ENCODE results near the gene ELK3.
"Not testable (repeated sequence)": the region's sequence is repeated elsewhere in the genome, so short reads cannot be mapped to it uniquely, and the experiment has no call there.

- not testable (repeated sequence) for TF ChIP-seq TCF7L2 (IDR thresholded peaks at IDR 0.05; ENCODE audit: borderline replicate concordance, low read depth, low read length); SP2 (tag by site-specific recombination; IDR thresholded peaks at IDR 0.05); REST (tag by site-specific recombination; IDR thresholded peaks at IDR 0.05); SETDB1 (IDR thresholded peaks at IDR 0.05; ENCODE audit: insufficient read length, low read length); CTCF (tag by site-specific recombination; IDR thresholded peaks at IDR 0.05); ZNF747 (tag by site-specific recombination; IDR thresholded peaks at IDR 0.05); TRIM28 (IDR thresholded peaks at IDR 0.05; ENCODE audit: borderline replicate concordance, low read length); ZNF777 (tag by site-specific recombination; IDR thresholded peaks at IDR 0.05; ENCODE audit: borderline replicate concordance); ZNF274 (IDR thresholded peaks at IDR 0.05; ENCODE audit: low read length); ZNF274 (tag by site-specific recombination; IDR thresholded peaks at IDR 0.05; ENCODE audit: borderline replicate concordance); MYNN (tag by site-specific recombination; IDR thresholded peaks at IDR 0.05; ENCODE audit: borderline replicate concordance); KLF16 (tag by site-specific recombination; IDR thresholded peaks at IDR 0.05); ZNF510 (tag by site-specific recombination; IDR thresholded peaks at IDR 0.05; ENCODE audit: insufficient replicate concordance); ZNF580 (tag by site-specific recombination; IDR thresholded peaks at IDR 0.05); YY1 (tag by site-specific recombination; IDR thresholded peaks at IDR 0.05)
These were observed 123.6 kb downstream of the ELK3 start for GRCh38 chr12:96317801-96318200.

All from HEK293 (cell line).